HepG2 (cell line): Measurements from ENCODE around the gene BLZF1. TPM values are rescaled to one million over a fixed set of nuclear protein-coding genes. Genes with fewer than 3 reads are reported as not detected.

Experiments
- ATAC-seq: fragments of 200-7000 bp; cut with Tn5 transposase; 3 replicates; pipeline ENCODE4 v1.9.1; 2020; ENCODE audit warnings: mild to moderate bottlenecking, moderate library complexity
- BruUV-seq: library from RNA; stranded (reverse); fragments of 400-500 nt; replicated peaks from 2 replicates; lab custom pipeline; 2021; lab: Mats Ljungman, UMichigan
- CTCF ChIA-PET: fragments of 300-600 bp; formaldehyde crosslinking; extraction: SDS; loops from one replicate; lab custom pipeline; 2021; ENCODE audit warnings: low total read pairs, inconsistent platforms, low intra/inter-chr PET ratio; lab: Yijun Ruan, JAX
- POLR2A ChIA-PET: fragments of 350-600 bp; sonication (Branson Sonifier 250); formaldehyde crosslinking; loops from one replicate; lab custom pipeline; 2020; ENCODE audit warnings: antibody characterized with exemption, inconsistent platforms; lab: Yijun Ruan, JAX
- DNase-seq: peaks from one replicate; pipeline ENCODE4 v3.0.0-alpha.2; 2015; ENCODE audit warnings: low spot score
- FAIRE-seq: peaks from 3 replicates; lab custom pipeline; 2011; peaks lifted over from hg19 to GRCh38; lab: Jason Lieb, UNC
- H2AFZ ChIP-seq: one replicate; pipeline ENCODE4 v1.6.1; 2011; ENCODE audit warnings: low read length, inconsistent platforms
- H3K27ac ChIP-seq: fragments of 300-600 bp; 3 replicates; pipeline ENCODE4 v1.8.0; 2011; ENCODE audit warnings: mixed run types, mild to moderate bottlenecking, mixed read lengths, low read length, inconsistent platforms; ENCODE audit not compliant: insufficient read depth; ENCODE audit errors: extremely low read length
- H3K27me3 ChIP-seq, 2 experiments: fragments of 200-600 bp in 1 of 2; 2 replicates in 1 of 2; 3 replicates in 1 of 2; pipeline versions ENCODE4 v1.6.0 to v1.8.0; 2011; ENCODE audit warnings: low read length in 2 of 2, mild to moderate bottlenecking in 2 of 2, moderate library complexity in 2 of 2, inconsistent platforms in 1 of 2; ENCODE audit not compliant: insufficient read depth in 2 of 2, control insufficient read depth in 1 of 2
- H3K36me3 ChIP-seq, 2 experiments: fragments of 200-600 bp in 1 of 2; replicated peaks in 1 of 2; 2 replicates in 1 of 2; 3 replicates in 1 of 2; pipeline versions ENCODE4 v1.5.1 to v1.8.0; 2011; ENCODE audit warnings: low read length in 2 of 2, inconsistent platforms in 1 of 2; ENCODE audit not compliant: insufficient read depth in 2 of 2, control insufficient read depth in 1 of 2
- H3K4me1 ChIP-seq: 2 replicates; pipeline ENCODE4 v1.5.1; 2012; ENCODE audit warnings: low read length, inconsistent platforms; ENCODE audit not compliant: insufficient read depth
- H3K4me2 ChIP-seq: 2 replicates; pipeline ENCODE4 v1.6.0; 2011; ENCODE audit warnings: low read depth, low read length, inconsistent platforms
- H3K4me3 ChIP-seq, 3 experiments: fragments of 200-600 bp in 1 of 3; sonication (generic), shearing (Covaris generic) in 1 of 3; replicated peaks in 1 of 3; 2 replicates each; pipeline ENCODE4 v1.5.1; 2011 to 2016; ENCODE audit warnings: low read length in 3 of 3, inconsistent platforms in 2 of 3, low read depth in 2 of 3, mild to moderate bottlenecking in 2 of 3, control low read depth in 1 of 3, mixed read lengths in 1 of 3; ENCODE audit not compliant: insufficient read depth in 1 of 3
- H3K79me2 ChIP-seq: one replicate; pipeline ENCODE4 v1.6.1; 2011; ENCODE audit warnings: low read length, inconsistent platforms; ENCODE audit not compliant: insufficient read depth
- H3K9ac ChIP-seq: 2 replicates; pipeline ENCODE4 v1.6.0; 2011; ENCODE audit warnings: mild to moderate bottlenecking, low read depth, low read length, inconsistent platforms; ENCODE audit not compliant: insufficient read depth
- H3K9me3 ChIP-seq: 2 replicates; pipeline ENCODE4 v1.5.1; 2012; ENCODE audit warnings: mild to moderate bottlenecking, low read length
- H4K20me1 ChIP-seq: 2 replicates; pipeline ENCODE4 v1.6.0; 2011; ENCODE audit warnings: inconsistent platforms, mild to moderate bottlenecking, low read length, moderate library complexity; ENCODE audit not compliant: insufficient read depth
- ADNP ChIP-seq: sonication (generic); formaldehyde crosslinking; IDR thresholded peaks from 2 replicates; pipeline ENCODE4 v1.4.0; 2020; ENCODE audit warnings: missing genetic modification reagents
- CHD4 ChIP-seq: fragments of 200-600 bp; sonication (generic); IDR thresholded peaks from 2 replicates; pipeline ENCODE4 v1.7.0; 2017; ENCODE audit warnings: mild to moderate bottlenecking, low read length, borderline replicate concordance
- DMAP1 ChIP-seq: IDR thresholded peaks from 2 replicates; pipeline ENCODE4 v1.6.1; 2016
- ETV6 ChIP-seq: sonication (generic); formaldehyde crosslinking; conservative IDR thresholded peaks from 2 replicates; pipeline ENCODE4 v1.4.0; 2020; ENCODE audit warnings: missing genetic modification reagents
- MTF1 ChIP-seq: sonication (generic); formaldehyde crosslinking; IDR thresholded peaks from 2 replicates; pipeline ENCODE4 v1.5.0; 2020; ENCODE audit warnings: missing genetic modification reagents
- PHF5A ChIP-seq: IDR thresholded peaks from one replicate; pipeline ENCODE4 v1.6.1; 2018; ENCODE audit warnings: low read depth, missing genetic modification reagents; ENCODE audit not compliant: unreplicated experiment
- REXO4 ChIP-seq: sonication (generic); formaldehyde crosslinking; IDR thresholded peaks from 2 replicates; pipeline ENCODE4 v1.8.0; 2022; ENCODE audit warnings: missing genetic modification reagents, mild to moderate bottlenecking, borderline replicate concordance
- SIX1 ChIP-seq: sonication (generic); formaldehyde crosslinking; IDR thresholded peaks from 2 replicates; pipeline ENCODE4 v1.4.0; 2020; ENCODE audit warnings: missing genetic modification reagents, borderline replicate concordance
- ZFP1 ChIP-seq: IDR thresholded peaks from 2 replicates; pipeline ENCODE4 v1.6.1; 2016
- ZFP62 ChIP-seq: sonication (generic); formaldehyde crosslinking; IDR thresholded peaks from 2 replicates; pipeline ENCODE4 v1.4.0; 2020; ENCODE audit warnings: missing genetic modification reagents
- ZMYM3 ChIP-seq: sonication (generic); formaldehyde crosslinking; IDR thresholded peaks from 2 replicates; pipeline ENCODE4 v1.5.1; 2020; ENCODE audit warnings: mild to moderate bottlenecking, missing genetic modification reagents
- ZNF33A ChIP-seq: sonication (generic); formaldehyde crosslinking; IDR thresholded peaks from 2 replicates; pipeline ENCODE4 v1.5.1; 2020; ENCODE audit warnings: missing genetic modification reagents, mild to moderate bottlenecking, moderate library complexity, borderline replicate concordance
- ZNF850 ChIP-seq: sonication (generic); formaldehyde crosslinking; conservative IDR thresholded peaks from 2 replicates; pipeline ENCODE4 v1.9.0; 2021; ENCODE audit warnings: mild to moderate bottlenecking, missing genetic modification reagents
- in situ Hi-C: cut with HindIII; loops from 2 replicates; pipeline ENCODE4 v1.10.0; 2017; ENCODE audit warnings: low pct_unique_long_range_greater_than_20kb; ENCODE audit not compliant: extremely low pct_ligation_motif_present
- intact Hi-C: fragments of 100-400 bp; cut with micrococcal nuclease; formaldehyde crosslinking; loops from one replicate; pipeline ENCODE4 v1.10.0; 2022; ENCODE audit not compliant: unreplicated experiment
- polyA plus RNA-seq, 8 experiments: library from polyadenylated mRNA; depleted of rRNA in 3 of 8; stranded (reverse) in 7 of 8; unstranded in 1 of 8; fragments of >200 nt; fragmentation: Illumina TruSeq in 4 of 8; extraction: Trizol in 4 of 8; gene quantifications; 2 replicates each; pipeline versions ENCODE4 v1.2.1 to v1.2.3, GENCODE V29; 2011 to 2016; ENCODE audit warnings: low read depth in 4 of 8, missing spikeins in 1 of 8, mixed read lengths in 1 of 8; ENCODE audit not compliant: insufficient read depth in 1 of 8
- total RNA-seq, 5 experiments: library from RNA; depleted of rRNA; stranded (reverse); fragments of >200 nt; fragmentation: Illumina TruSeq; extraction: Trizol; gene quantifications; 2 replicates each; pipeline ENCODE4 v1.2.3, GENCODE V29; 2016; ENCODE audit warnings: low read depth in 1 of 5
- TF ChIP-seq, protein P1 (sequence below): sonication (generic); formaldehyde crosslinking; IDR thresholded peaks from 2 replicates; pipeline ENCODE4 v1.4.0; 2020; ENCODE audit warnings: missing genetic modification reagents

The BLZF1 gene
- total and polyA plus RNA-seq, 2 of the 13 experiments (the other 11 are each of a cell fraction or from before 2014, with no cell fraction given): 4.5 to 13.7 TPM

- no peak for TF ChIP-seq ZFP62
Observed at GRCh38 chr1:169387399-169387798, 19.4 kb downstream of the BLZF1 start (continued).

- CTCF ChIA-PET: no interaction called here
- BruUV-seq: no TSS peak
Observed at GRCh38 chr1:169390303-169390702, 22.3 kb downstream of the BLZF1 start.

More at GRCh38 chr1:169390303-169390702, 22.3 kb downstream of the BLZF1 start:
- in situ Hi-C loops: no loop called here
- H3K27ac ChIP-seq: no peak overlapping the region
- H2AFZ ChIP-seq: no peak overlapping the region
- no peaks in the 10 kb centered on the region for H3K4me1 ChIP-seq
- no peaks in the 10 kb centered on the region for H4K20me1 ChIP-seq
- H3K36me3 ChIP-seq: peaks cover 3 to 9% of the 10 kb centered on the region in 2 experiments; a peak in 2 of 5 replicates
- H3K9me3 ChIP-seq: no peaks in the 10 kb centered on the region
- POLR2A ChIA-PET: no interaction called here
- FAIRE-seq (no peak), DNase-seq (no peak), ATAC-seq (no peak)
- intact Hi-C loops: no loop called here
- H3K4me2 ChIP-seq: no peak overlapping the region
- H3K27me3 ChIP-seq: no peaks in the 10 kb centered on the region
- no peak overlapping the region for H3K9ac ChIP-seq
- TF ChIP-seq ZNF33A (CRISPR knock-in tag) (no peak), ADNP (CRISPR knock-in tag) (no peak), DMAP1 (CRISPR knock-in tag) (no peak), MTF1 (CRISPR knock-in tag) (no peak), REXO4 (CRISPR knock-in tag) (no peak), ZFP1 (no peak), CHD4 (no peak), ZNF850 (no peak), ETV6 (no peak), SIX1 (no peak), PHF5A (no peak), ZMYM3 (CRISPR knock-in tag) (no peak)
- TF ChIP-seq, protein P1, sequence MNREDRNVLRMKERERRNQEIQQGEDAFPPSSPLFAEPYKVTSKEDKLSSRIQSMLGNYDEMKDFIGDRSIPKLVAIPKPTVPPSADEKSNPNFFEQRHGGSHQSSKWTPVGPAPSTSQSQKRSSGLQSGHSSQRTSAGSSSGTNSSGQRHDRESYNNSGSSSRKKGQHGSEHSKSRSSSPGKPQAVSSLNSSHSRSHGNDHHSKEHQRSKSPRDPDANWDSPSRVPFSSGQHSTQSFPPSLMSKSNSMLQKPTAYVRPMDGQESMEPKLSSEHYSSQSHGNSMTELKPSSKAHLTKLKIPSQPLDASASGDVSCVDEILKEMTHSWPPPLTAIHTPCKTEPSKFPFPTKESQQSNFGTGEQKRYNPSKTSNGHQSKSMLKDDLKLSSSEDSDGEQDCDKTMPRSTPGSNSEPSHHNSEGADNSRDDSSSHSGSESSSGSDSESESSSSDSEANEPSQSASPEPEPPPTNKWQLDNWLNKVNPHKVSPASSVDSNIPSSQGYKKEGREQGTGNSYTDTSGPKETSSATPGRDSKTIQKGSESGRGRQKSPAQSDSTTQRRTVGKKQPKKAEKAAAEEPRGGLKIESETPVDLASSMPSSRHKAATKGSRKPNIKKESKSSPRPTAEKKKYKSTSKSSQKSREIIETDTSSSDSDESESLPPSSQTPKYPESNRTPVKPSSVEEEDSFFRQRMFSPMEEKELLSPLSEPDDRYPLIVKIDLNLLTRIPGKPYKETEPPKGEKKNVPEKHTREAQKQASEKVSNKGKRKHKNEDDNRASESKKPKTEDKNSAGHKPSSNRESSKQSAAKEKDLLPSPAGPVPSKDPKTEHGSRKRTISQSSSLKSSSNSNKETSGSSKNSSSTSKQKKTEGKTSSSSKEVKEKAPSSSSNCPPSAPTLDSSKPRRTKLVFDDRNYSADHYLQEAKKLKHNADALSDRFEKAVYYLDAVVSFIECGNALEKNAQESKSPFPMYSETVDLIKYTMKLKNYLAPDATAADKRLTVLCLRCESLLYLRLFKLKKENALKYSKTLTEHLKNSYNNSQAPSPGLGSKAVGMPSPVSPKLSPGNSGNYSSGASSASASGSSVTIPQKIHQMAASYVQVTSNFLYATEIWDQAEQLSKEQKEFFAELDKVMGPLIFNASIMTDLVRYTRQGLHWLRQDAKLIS: no peak
- H3K79me2 ChIP-seq: no peaks in the 10 kb centered on the region
- no peak overlapping the region for H3K4me3 ChIP-seq
